Dermis microvascular lymphatic vessel endothelial cell (primary cell): ENCODE results near the gene TRMT5. TPM values are rescaled to one million over a fixed set of nuclear protein-coding genes. Genes with fewer than 3 reads are reported as not detected.
A peak's percentile ranks its signal among the peaks of the same experiment; 100 is the strongest.

Experiments used
- DNase-seq, 2 donors: peaks; one replicate each; pipeline versions ENCODE4 v3.0.0 to v3.0.0-alpha.2; 2010; ENCODE audit warnings: low read depth in 2 of 2
- total RNA-seq: library from RNA; depleted of rRNA; stranded (reverse); fragments of >200 nt; gene quantifications from 2 replicates; pipeline ENCODE4 v1.2.1, GENCODE V29; 2014

TRMT5 gene
- total RNA-seq = 4.7 and 5.6 TPM in 2 replicates

GRCh38 chr14:60980811-60981632, at the start of gene TRMT5, which contains the start of gene SLC38A6:
Gene TRMT5, minus strand, starts transcription at chr14:60981079. Its CDS starts 106 bp downstream, at chr14:60980973.
Gene SLC38A6, plus strand, starts transcription at chr14:60981245. Its CDS starts 33 bp downstream, at chr14:60981278.
- DNase-seq = peak; percentile 88 to 97

DNA sequence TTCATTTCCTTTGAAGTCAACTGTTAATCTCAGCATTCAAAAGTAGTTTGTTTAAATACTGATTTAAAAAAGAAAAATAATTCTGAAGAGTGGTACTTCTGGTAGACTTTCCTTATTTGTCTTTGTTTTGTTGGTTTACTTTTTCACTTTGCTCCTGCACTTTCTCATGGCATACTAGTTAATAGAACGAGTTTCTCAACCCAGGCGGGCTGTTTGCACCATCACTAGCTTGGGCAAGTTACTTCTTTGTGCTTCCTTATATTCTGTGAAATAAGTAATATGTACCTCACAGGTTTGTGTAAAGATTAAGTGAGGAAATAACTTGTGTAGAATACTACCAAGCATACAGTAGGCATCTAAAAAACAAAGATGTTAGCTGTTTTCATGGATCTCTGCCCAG, 45.6 kb upstream of the TRMT5 start:
- DNase-seq = no peak

GRCh38 chr14:61025251-61026223, 44.7 kb upstream of the TRMT5 start:
- peak; percentile 26 to 78 for DNase-seq

DNA sequence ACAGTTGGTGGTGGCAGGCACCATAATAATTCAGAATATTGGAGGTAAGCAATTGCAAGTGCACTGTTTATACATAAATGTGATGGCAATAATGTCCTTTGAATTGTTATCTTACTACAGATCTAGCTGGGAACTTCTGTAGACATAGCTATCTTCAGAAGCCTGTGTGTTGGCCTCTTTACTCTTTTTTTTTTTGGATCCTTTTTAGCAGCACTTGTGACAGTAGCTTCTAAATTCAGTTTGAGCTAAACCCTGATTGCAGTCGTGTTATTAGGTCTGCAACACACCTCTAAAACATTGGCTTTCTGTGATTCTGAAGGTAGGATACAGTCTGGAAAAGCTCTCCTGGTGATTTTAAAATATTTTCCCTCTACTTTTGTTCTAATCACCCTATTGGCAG, 38.7 kb upstream of the TRMT5 start:
- DNase-seq = no peak

DNA sequence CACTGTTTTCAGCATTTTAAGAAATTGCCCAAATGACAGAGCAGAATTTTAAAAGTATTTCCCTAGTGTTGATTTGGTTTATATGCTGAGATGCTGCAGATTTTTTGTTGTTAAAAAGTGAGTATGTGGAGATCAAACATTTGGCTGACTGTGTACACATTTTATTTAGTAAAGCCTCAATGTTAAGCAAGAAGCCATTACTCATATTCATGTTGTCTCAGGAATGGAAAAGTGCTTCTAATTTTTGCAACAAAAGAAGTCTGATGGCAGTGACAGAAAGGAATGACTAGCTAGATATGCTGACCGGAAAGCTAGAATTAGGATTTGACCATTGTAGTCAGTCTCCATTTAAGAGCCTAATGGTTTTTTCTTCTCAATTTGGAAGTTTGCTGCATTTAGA, 22.7 kb upstream of the TRMT5 start:
- no peak for DNase-seq

- no peak for DNase-seq
Measured at GRCh38 chr14:60999536-60999935, 18.7 kb upstream of the TRMT5 start.

DNA sequence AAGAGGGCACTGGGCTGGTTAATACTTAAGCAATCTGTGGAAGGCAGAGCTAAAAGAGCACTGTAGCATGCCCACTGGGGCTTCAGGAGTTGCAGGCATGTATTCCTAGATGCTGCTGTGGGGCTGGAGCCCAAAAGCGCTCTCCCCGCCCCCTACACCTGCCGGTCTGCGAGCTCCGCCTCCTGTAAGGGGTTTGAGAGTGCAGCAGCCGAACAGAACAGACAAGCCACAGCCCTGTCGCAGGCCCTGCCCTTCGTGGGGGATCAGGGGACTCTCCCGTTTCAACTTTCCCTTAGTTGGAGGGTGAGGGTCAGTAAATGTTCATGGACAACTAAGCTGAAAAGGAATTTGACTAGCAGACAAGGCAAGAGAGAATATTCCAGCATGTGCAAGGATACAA, 17.7 kb upstream of the TRMT5 start:
- no peak for DNase-seq

- no peak for DNase-seq
Measured at GRCh38 chr14:60989599-60989998, 8.7 kb upstream of the TRMT5 start.

DNA sequence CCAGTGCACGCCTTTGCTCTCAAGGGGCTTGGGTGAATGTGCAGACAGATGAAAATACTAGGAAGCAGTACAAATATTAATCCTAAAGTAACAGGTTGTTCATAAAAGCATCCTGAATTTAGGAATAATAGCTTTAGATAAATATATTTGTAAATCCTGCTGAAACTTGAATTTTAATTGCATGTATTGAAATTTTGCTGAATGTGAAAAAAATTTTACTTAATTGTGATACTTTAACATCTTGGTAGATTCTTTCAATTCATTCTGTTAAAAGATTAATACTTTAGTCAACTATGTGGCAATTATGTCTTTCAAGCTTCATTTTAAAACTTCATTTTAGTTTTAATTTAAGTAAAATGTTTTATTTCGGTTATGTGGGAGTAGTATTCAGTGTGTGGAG, 5.6 kb upstream of the TRMT5 start:
- no peak for DNase-seq

DNA sequence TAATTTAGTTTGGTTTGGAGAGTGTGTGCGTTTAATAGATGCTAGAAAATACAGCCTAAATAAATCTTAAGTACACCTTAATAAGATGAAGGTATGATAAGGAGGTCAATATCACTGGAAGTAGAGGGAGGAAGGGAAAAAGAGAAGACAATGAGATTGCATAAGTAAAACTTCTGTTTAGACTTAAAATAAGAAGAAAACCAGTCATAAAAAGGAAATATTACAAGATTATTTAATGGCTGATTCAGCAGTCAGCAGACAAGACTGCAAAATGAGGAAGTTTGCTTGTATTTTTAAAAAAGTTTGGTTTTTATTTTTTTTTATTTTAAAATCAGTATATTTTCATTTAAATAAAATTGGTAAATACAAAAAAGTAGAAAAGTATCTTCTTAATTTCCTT, 3.3 kb upstream of the TRMT5 start:
- no peak for DNase-seq

GRCh38 chr14:60981633-60982455, 965 bp upstream of the TRMT5 start:
- DNase-seq = peak in 1 of 2 donors; percentile 78

- DNase-seq = peak in 1 of 2 donors; percentile 28
Measured at GRCh38 chr14:60977847-60978246, 3.0 kb downstream of the TRMT5 start.

DNA sequence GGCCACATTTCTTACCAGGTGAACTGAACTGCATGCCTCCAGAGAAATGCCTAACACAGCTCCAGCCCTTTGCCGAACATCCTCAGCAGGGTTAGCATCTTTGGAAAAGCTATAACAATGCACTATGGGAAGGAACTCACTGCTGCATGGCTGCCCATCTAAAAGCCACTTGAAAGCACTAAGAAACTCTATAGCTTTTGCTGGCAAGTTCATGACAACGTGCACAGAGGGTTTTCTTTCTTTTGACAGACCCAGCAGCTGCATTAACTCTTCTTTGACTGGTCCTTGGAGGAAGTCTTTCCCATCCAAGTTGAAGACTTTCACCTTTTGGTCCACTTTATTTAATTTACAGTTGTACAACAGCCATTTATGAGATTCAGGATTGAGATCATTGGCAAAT, 5.3 kb downstream of the TRMT5 start:
- no peak for DNase-seq

- DNase-seq = no peak
Measured at GRCh38 chr14:60974090-60974651, 6.7 kb downstream of the TRMT5 start.

DNA sequence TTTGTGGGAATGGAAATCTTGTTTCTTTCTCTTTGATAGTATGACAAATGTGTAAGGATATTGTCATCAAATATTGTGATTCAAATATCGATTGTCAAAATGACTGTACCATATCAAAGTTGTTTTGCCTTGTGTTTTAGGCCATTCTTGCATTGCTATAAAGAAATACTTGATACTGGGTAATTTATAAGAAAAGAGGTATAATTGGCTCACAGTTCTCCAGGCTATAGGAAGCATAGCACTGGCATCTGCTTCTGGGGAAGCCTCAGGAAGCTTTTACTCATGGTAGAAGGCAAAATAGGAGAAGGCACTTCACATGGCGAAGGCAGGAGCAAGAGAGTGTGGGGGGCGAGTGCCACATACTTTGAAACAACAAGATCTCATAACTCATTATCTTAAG, 7.8 kb downstream of the TRMT5 start:
- DNase-seq = no peak

DNA sequence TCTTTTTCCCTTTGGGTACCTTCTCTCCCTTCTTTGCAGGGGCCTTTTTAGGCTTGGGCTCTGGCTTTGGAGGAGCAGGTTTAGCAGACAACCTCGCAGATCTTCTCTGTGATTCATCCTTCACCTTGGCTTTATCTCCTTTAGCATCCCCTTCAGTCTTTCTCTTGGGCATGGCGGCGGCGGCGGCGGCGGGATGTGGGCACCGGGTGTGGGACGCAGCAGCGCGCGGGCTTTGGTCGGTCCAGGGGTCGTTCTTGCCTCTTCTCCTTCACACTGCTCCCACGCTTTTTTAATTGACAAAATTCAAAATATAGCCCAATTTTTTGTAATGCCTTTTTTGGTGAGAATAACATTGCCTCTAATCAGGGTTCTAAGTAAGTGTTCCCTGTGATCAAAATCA, 8.6 kb downstream of the TRMT5 start:
- no peak for DNase-seq

- DNase-seq = no peak
Measured at GRCh38 chr14:60971271-60971670, 9.6 kb downstream of the TRMT5 start.

GRCh38 chr14:60970146-60970545, 10.7 kb downstream of the TRMT5 start:
- no peak for DNase-seq

DNA sequence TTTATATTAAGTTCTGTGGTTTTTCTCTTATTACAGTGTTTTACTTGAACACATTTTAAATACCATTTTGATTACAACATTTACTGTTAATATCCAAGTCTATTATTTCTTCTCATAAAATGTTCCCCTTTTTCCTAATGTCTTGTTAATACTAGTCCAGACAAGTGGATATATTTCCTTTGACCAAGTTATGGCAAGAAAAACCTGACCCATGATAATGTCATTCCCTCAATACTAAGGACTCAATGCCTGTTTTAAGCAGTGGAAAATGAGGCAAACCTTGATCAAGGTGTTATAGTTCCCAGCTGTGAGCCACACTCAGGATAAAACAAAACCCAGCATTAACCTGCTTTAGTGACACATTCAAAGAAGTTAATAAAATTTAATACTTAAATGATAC, 12.2 kb downstream of the TRMT5 start:
- no peak for DNase-seq

DNA sequence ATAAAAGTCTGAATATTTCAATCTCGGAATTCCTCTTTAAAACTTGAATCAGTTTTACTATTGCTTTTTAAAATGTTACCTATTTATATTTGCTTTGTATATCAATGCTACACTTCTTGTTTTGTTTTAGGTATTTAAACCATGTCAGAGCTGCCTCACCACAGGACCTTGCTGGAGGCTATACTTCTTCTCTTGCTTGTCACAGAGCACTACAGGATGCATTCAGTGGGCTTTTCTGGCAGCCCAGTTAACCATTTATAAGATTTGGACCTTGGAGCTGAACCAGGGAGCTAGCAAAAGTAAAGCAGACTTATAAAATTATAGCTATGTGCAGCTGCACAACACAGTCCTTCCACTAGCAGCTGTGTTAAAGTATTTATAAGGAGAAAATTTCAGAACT, 12.8 kb downstream of the TRMT5 start:
- DNase-seq = no peak

DNA sequence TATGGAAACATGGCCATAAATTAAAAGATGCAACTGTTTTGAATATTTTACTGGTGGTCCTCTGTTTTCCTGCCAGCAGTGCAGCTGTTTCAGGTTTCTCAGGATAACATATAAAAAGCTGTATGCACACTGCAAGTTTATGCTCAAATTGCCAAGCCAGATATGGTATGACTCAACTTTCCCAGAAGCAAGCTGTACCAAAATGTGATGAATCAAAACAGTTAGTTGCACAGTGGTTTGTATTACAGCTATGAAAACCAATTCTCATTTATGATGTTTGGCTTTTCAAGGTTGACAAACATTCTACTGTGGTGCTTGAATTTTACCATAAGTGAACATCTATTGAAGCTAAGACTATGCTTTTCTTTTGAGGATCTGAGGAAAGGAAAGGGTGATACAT, 15.5 kb downstream of the TRMT5 start:
- DNase-seq = peak in 1 of 2 donors; percentile 71
